ENCODE results near the gene TNNC2. TPM values are rescaled to one million over a fixed set of nuclear protein-coding genes. Genes with fewer than 3 reads are reported as not detected.

The TNNC2 gene
- total RNA-seq, 2 experiments from 2014 or later, result 1.2 to 1.5 TPM

DNA sequence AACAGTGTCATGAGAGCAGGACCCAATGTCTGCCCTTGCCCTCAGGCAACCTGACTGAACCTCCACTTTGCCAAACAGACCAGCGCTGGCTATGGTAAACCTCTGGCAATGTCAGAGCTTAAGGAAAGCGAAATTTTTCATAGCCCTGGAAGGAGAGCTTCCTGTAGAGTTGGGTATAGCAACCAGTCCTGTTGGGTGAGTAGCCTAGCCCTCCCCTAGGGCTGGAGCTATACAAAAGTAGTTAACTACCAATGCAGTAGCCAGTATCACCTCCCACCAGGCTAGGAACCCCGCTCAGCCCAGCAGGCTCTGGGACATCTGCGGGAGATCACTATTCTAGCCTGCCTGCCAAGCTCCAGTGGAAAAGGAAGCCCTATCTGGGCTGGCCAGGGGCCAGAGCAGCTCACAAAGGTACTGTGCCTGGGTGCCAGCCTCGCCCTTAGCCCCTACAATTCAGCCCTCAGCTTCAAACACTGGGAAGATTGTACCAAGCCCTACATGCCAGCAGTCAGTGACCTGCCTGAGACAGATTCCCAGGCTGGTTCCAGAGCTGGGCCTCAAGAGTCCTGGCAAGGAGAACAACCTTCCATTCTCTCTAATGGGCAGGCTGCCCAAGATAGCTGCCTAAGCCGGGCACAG, 43.3 kb downstream of the TNNC2 start:
- CTCF ChIA-PET, result no interaction called here
- intact Hi-C loops (cut with DNase I, micrococcal nuclease), result no loop called here

DNA sequence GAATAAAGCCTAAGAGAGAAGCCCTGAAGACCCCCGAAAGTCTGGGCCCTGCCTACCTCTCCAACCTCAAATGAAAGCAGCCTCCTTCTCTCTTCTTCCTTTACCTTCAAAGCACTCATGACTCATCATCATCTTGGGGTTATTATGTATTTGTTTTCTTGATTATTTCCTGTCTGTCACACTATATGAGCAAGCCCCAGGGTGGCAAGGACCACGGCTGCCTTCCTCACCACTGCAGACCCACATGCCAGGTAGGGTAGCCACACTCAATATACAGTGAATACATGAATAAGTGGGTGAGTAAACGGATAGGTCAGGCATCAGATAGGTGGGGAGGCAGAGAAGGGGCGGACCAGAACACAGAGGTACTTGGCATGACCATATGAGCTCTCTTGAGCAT, 44.2 kb downstream of the TNNC2 start:
- Histone ChIP-seq H3K36me3 (ENCODE audit: insufficient read depth, low read length) (no peaks in the 10 kb centered on the region), H3K27me3 (ENCODE audit: control insufficient read depth in 1 of 2, insufficient read depth in 2 of 2, low read length in 2 of 2) (no peaks in the 10 kb centered on the region), H3K4me1 (ENCODE audit: insufficient read depth, low read length) (peaks cover 5% of the 10 kb centered on the region), H3K9me3 (ENCODE audit: control insufficient read depth in 1 of 2, insufficient read depth in 1 of 2, low read length in 2 of 2) (no peaks in the 10 kb centered on the region), H3K27ac (ENCODE audit: low read depth in 1 of 2, low read length in 2 of 2) (no peak overlapping the region), H3K4me3 (ENCODE audit: low read length) (no peak overlapping the region)
- H3K36me3 Mint-ChIP-seq (ENCODE audit: low read depth), result no peaks in the 10 kb centered on the region
- no peaks in the 10 kb centered on the region for H3K4me1 Mint-ChIP-seq (ENCODE audit: low read depth)
- ChIA-PET POLR2A (interaction anchor here (0.6 kb wide), 1 partner anchor 114 kb away, joined by 3 read pairs; no protein-coding TSS in a partner anchor), CTCF (no interaction called here)
- TF ChIP-seq, protein P1, sequence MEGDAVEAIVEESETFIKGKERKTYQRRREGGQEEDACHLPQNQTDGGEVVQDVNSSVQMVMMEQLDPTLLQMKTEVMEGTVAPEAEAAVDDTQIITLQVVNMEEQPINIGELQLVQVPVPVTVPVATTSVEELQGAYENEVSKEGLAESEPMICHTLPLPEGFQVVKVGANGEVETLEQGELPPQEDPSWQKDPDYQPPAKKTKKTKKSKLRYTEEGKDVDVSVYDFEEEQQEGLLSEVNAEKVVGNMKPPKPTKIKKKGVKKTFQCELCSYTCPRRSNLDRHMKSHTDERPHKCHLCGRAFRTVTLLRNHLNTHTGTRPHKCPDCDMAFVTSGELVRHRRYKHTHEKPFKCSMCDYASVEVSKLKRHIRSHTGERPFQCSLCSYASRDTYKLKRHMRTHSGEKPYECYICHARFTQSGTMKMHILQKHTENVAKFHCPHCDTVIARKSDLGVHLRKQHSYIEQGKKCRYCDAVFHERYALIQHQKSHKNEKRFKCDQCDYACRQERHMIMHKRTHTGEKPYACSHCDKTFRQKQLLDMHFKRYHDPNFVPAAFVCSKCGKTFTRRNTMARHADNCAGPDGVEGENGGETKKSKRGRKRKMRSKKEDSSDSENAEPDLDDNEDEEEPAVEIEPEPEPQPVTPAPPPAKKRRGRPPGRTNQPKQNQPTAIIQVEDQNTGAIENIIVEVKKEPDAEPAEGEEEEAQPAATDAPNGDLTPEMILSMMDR (IDR thresholded peaks at IDR 0.05), result no peak
- H3K27ac Mint-ChIP-seq, result no peak overlapping the region
- no peak overlapping the region for H3K4me3 Mint-ChIP-seq
- no peaks in the 10 kb centered on the region for H3K9me3 Mint-ChIP-seq
- DNase-seq (peak in 2 of 14 experiments; percentile 2 to 24), ATAC-seq (ENCODE audit: poor library complexity) (no peak)
- H3K27me3 Mint-ChIP-seq, result peaks cover 5% of the 10 kb centered on the region
- intact Hi-C loops (cut with DNase I, micrococcal nuclease), result no loop called here

More for the DNA sequence above, 43.3 kb downstream of the TNNC2 start:
- no peaks in the 10 kb centered on the region for H3K27me3 Mint-ChIP-seq
- Histone ChIP-seq H3K36me3 (ENCODE audit: insufficient read depth, low read length) (no peaks in the 10 kb centered on the region), H3K27me3 (ENCODE audit: control insufficient read depth in 1 of 2, insufficient read depth in 2 of 2, low read length in 2 of 2) (no peaks in the 10 kb centered on the region), H3K9me3 (ENCODE audit: control insufficient read depth in 1 of 2, insufficient read depth in 1 of 2, low read length in 2 of 2) (no peaks in the 10 kb centered on the region), H3K27ac (ENCODE audit: low read depth in 1 of 2, low read length in 2 of 2) (no peak overlapping the region), H3K4me3 (ENCODE audit: low read length) (no peak overlapping the region), H3K4me1 (ENCODE audit: insufficient read depth, low read length) (peaks cover 5% of the 10 kb centered on the region)
- DNase-seq (no peak), ATAC-seq (ENCODE audit: poor library complexity) (no peak)
- POLR2A ChIA-PET, result no interaction called here
- no peak overlapping the region for H3K27ac Mint-ChIP-seq
- no peaks in the 10 kb centered on the region for H3K4me1 Mint-ChIP-seq (ENCODE audit: low read depth)
- H3K36me3 Mint-ChIP-seq (ENCODE audit: low read depth), result no peaks in the 10 kb centered on the region
- TF ChIP-seq, protein P1 (IDR thresholded peaks at IDR 0.05), result no peak
- no peak overlapping the region for H3K4me3 Mint-ChIP-seq
- H3K9me3 Mint-ChIP-seq, result no peaks in the 10 kb centered on the region

DNA sequence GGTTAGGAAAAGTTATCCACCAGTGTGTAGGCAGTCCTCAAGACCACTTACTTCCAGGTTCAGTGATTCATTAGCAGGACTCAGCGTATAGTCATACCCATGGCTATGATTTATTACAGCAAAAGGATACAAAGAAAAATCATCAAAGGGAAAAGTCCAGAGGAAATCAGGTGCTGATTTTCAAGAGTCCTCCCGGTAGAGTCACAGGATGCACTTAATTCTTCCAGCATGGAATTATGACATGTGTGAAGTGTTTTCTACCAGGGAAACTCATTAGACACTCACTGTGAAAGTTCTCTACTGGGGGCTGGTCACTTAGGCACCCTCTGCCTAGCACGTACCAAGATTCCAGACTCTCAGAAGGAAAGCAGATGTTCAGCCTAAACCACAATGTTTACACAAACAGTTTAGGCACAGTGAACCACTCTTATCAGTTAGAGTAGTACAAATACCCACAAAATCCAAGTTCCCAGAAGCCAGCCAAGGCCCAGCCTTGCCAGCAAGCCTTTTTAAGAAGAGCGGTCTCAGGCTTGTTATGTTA, 45.7 kb downstream of the TNNC2 start:
- TF ChIP-seq, protein P1 (IDR thresholded peaks at IDR 0.05), result no peak

More for the DNA sequence above, 45.7 kb downstream of the TNNC2 start:
- H3K4me1 Mint-ChIP-seq (ENCODE audit: low read depth), result no peaks in the 10 kb centered on the region
- H3K27me3 Mint-ChIP-seq, result peaks cover 8% of the 10 kb centered on the region
- intact Hi-C loops (cut with DNase I, micrococcal nuclease), result no loop called here
- Histone ChIP-seq H3K27ac (ENCODE audit: low read depth in 1 of 2, low read length in 2 of 2) (no peak overlapping the region), H3K36me3 (ENCODE audit: insufficient read depth, low read length) (no peaks in the 10 kb centered on the region), H3K4me1 (ENCODE audit: insufficient read depth, low read length) (peaks cover 5% of the 10 kb centered on the region), H3K4me3 (ENCODE audit: low read length) (no peak overlapping the region), H3K27me3 (ENCODE audit: control insufficient read depth in 1 of 2, insufficient read depth in 2 of 2, low read length in 2 of 2) (no peaks in the 10 kb centered on the region), H3K9me3 (ENCODE audit: control insufficient read depth in 1 of 2, insufficient read depth in 1 of 2, low read length in 2 of 2) (no peaks in the 10 kb centered on the region)
- no peak overlapping the region for H3K27ac Mint-ChIP-seq
- ATAC-seq (ENCODE audit: poor library complexity) (no peak), DNase-seq (no peak)
- no peaks in the 10 kb centered on the region for H3K36me3 Mint-ChIP-seq (ENCODE audit: low read depth)
- ChIA-PET POLR2A (no interaction called here), CTCF (no interaction called here)
- H3K9me3 Mint-ChIP-seq, result no peaks in the 10 kb centered on the region
- no peak overlapping the region for H3K4me3 Mint-ChIP-seq

Measured in CD4-positive, alpha-beta T cell (primary cell).